Smooth muscle cell (in vitro differentiated cells): ENCODE results near the gene TMEM209. TPM values are rescaled to one million over a fixed set of nuclear protein-coding genes. Genes with fewer than 3 reads are reported as not detected.

Experiments used
- DNase-seq: peaks from one replicate; lab custom pipeline; 2025; ENCODE audit not compliant: unreplicated experiment; lab: John Stamatoyannopoulos, UW
- H2AFZ ChIP-seq: fragments of 200-600 bp; sonication (generic); 2 replicates; pipeline ENCODE4 v1.6.0; 2016; ENCODE audit warnings: antibody characterized with exemption, low read depth, mild to moderate bottlenecking
- H3F3A ChIP-seq: fragments of 200-600 bp; sonication (generic); 2 replicates; pipeline ENCODE4 v1.6.0; 2017; ENCODE audit warnings: antibody characterized with exemption, low read depth
- H3K27ac ChIP-seq: fragments of 200-600 bp; sonication (generic); 2 replicates; pipeline ENCODE4 v1.5.1; 2016; ENCODE audit warnings: low read depth, mild to moderate bottlenecking
- H3K27me3 ChIP-seq: fragments of 200-600 bp; sonication (generic); 2 replicates; pipeline ENCODE4 v1.6.1; 2016; ENCODE audit warnings: low read depth, mild to moderate bottlenecking
- H3K36me3 ChIP-seq: fragments of 200-600 bp; sonication (generic); 2 replicates; pipeline ENCODE4 v1.5.1; 2016; ENCODE audit warnings: low read depth
- H3K4me1 ChIP-seq: fragments of 200-600 bp; sonication (generic); 2 replicates; pipeline ENCODE4 v1.5.1; 2016; ENCODE audit warnings: low read depth
- H3K4me2 ChIP-seq: fragments of 200-600 bp; sonication (generic); 2 replicates; pipeline ENCODE4 v1.6.0; 2016; ENCODE audit warnings: mild to moderate bottlenecking
- H3K4me3 ChIP-seq: fragments of 200-600 bp; sonication (generic); 2 replicates; pipeline ENCODE4 v1.5.1; 2016; ENCODE audit warnings: mild to moderate bottlenecking
- H3K79me2 ChIP-seq: fragments of 200-600 bp; sonication (generic); 2 replicates; pipeline ENCODE4 v1.6.0; 2016; ENCODE audit warnings: low read depth, mild to moderate bottlenecking
- H3K9ac ChIP-seq: fragments of 200-600 bp; sonication (generic); 2 replicates; pipeline ENCODE4 v1.6.0; 2016; ENCODE audit warnings: low read depth
- H3K9me3 ChIP-seq: fragments of 200-600 bp; sonication (generic); replicated peaks from 2 replicates; pipeline ENCODE4 v1.5.1; 2016; ENCODE audit warnings: low read depth
- H4K20me1 ChIP-seq: fragments of 200-600 bp; sonication (generic); 2 replicates; pipeline ENCODE4 v1.6.0; 2016; ENCODE audit warnings: low read depth
- CTCF ChIP-seq: fragments of 200-600 bp; sonication (generic); IDR thresholded peaks from 2 replicates; pipeline ENCODE4 v1.5.1; 2017; ENCODE audit warnings: borderline replicate concordance, mild to moderate bottlenecking, antibody characterized with exemption; ENCODE audit not compliant: insufficient read depth, poor library complexity, severe bottlenecking
- WGBS: methylation state at CpG from one replicate; pipeline ENCODE4 v1.1.7; 2016; ENCODE audit warnings: low lambda C conversion rate; 5-methylcytosine and 5-hydroxymethylcytosine counted together
- polyA plus RNA-seq: library from polyadenylated mRNA; unstranded; fragments of >200 nt; fragmentation: Nextera tagmentation; extraction: Ambion mirVana; gene quantifications from 2 replicates; pipeline ENCODE4 v1.2.1, GENCODE V29; 2016
- total RNA-seq: library from RNA; depleted of rRNA; stranded (reverse); fragments of >200 nt; gene quantifications from 2 replicates; pipeline ENCODE4 v1.2.3, GENCODE V29; 2014

Gene TMEM209
- total and polyA plus RNA-seq, 2 experiments from 2014 or later: 15.1 to 20.3 TPM

- no peaks in the 10 kb centered on the region for H3F3A ChIP-seq
- no peaks in the 10 kb centered on the region for H3K4me1 ChIP-seq
- H2AFZ ChIP-seq: no peak overlapping the region
- no peak overlapping the region for H3K4me3 ChIP-seq
- no peak for DNase-seq
- H4K20me1 ChIP-seq: no peaks in the 10 kb centered on the region
- H3K9ac ChIP-seq: no peak overlapping the region
- H3K27me3 ChIP-seq: no peaks in the 10 kb centered on the region
- H3K27ac ChIP-seq: no peak overlapping the region
- H3K9me3 ChIP-seq: no peaks in the 10 kb centered on the region
- peaks cover 8% of the 10 kb centered on the region for H3K79me2 ChIP-seq
- no peak overlapping the region for H3K4me2 ChIP-seq
- TF ChIP-seq CTCF: no peak
- WGBS: 82% methylated on average over 2 of the region's 2 CpGs
- peaks cover 24% of the 10 kb centered on the region for H3K36me3 ChIP-seq
Observed at GRCh38 chr7:130197094-130197493, 8.1 kb downstream of the TMEM209 start.

- no peak for TF ChIP-seq CTCF
Observed at GRCh38 chr7:130196476-130196875, 8.7 kb downstream of the TMEM209 start.

GRCh38 chr7:130195396-130195795 is 9.8 kb downstream of the TMEM209 start:
- Histone ChIP-seq H3K4me2 (no peak overlapping the region), H3K36me3 (peaks cover 16% of the 10 kb centered on the region), H3K79me2 (peaks cover 8% of the 10 kb centered on the region), H3K4me3 (no peak overlapping the region), H3K27ac (no peak overlapping the region), H3K27me3 (no peaks in the 10 kb centered on the region), H4K20me1 (no peaks in the 10 kb centered on the region), H3K4me1 (no peaks in the 10 kb centered on the region), H2AFZ (no peak overlapping the region), H3F3A (no peaks in the 10 kb centered on the region), H3K9me3 (no peaks in the 10 kb centered on the region), H3K9ac (no peak overlapping the region)
- 99% methylated on average over 2 of the region's 2 CpGs for WGBS
- DNase-seq: no peak
- TF ChIP-seq CTCF: no peak

More at GRCh38 chr7:130196476-130196875, 8.7 kb downstream of the TMEM209 start:
- no peaks in the 10 kb centered on the region for H3K27me3 ChIP-seq
- WGBS: 63% methylated on average over 2 of the region's 2 CpGs
- no peak overlapping the region for H3K27ac ChIP-seq
- H3F3A ChIP-seq: no peaks in the 10 kb centered on the region
- no peaks in the 10 kb centered on the region for H3K4me1 ChIP-seq
- H3K4me3 ChIP-seq: no peak overlapping the region
- no peak for DNase-seq
- no peak overlapping the region for H2AFZ ChIP-seq
- H3K9me3 ChIP-seq: no peaks in the 10 kb centered on the region
- peaks cover 19% of the 10 kb centered on the region for H3K36me3 ChIP-seq
- H3K4me2 ChIP-seq: no peak overlapping the region
- H3K9ac ChIP-seq: no peak overlapping the region
- no peaks in the 10 kb centered on the region for H4K20me1 ChIP-seq
- peaks cover 8% of the 10 kb centered on the region for H3K79me2 ChIP-seq

GRCh38 chr7:130191791-130192190 is 13.4 kb downstream of the TMEM209 start:
- whole genome bisulfite sequencing: 96% methylated on average over 7 of the region's 7 CpGs
- no peak overlapping the region for H2AFZ ChIP-seq
- H3K9ac ChIP-seq: no peak overlapping the region

More at GRCh38 chr7:130191791-130192190, 13.4 kb downstream of the TMEM209 start:
- DNase-seq: no peak
- no peaks in the 10 kb centered on the region for H3K79me2 ChIP-seq
- H3F3A ChIP-seq: no peaks in the 10 kb centered on the region
- H4K20me1 ChIP-seq: no peaks in the 10 kb centered on the region
- H3K36me3 ChIP-seq: peaks cover 9% of the 10 kb centered on the region
- H3K27me3 ChIP-seq: no peaks in the 10 kb centered on the region
- H3K4me3 ChIP-seq: no peak overlapping the region
- TF ChIP-seq CTCF: no peak
- H3K9me3 ChIP-seq: no peaks in the 10 kb centered on the region
- H3K27ac ChIP-seq: no peak overlapping the region
- H3K4me1 ChIP-seq: no peaks in the 10 kb centered on the region
- H3K4me2 ChIP-seq: no peak overlapping the region
